Progenitor cell of endocrine pancreas (in vitro differentiated cells): Measurements from ENCODE around the gene SELENOI. TPM values are rescaled to one million over a fixed set of nuclear protein-coding genes. Genes with fewer than 3 reads are reported as not detected.

ENCODE experiments used
- DNase-seq: peaks from one replicate; pipeline ENCODE4 v3.0.0; 2021; ENCODE audit warnings: low spot score; ENCODE audit not compliant: unreplicated experiment
- H3K27ac Mint-ChIP-seq: 2 replicates; pipeline ENCODE4 v1.8.0; 2021; ENCODE audit warnings: mild to moderate bottlenecking, moderate library complexity, mixed read lengths
- H3K27me3 Mint-ChIP-seq: 2 replicates; pipeline ENCODE4 v1.8.0; 2021; ENCODE audit warnings: mixed read lengths
- H3K36me3 Mint-ChIP-seq: 2 replicates; pipeline ENCODE4 v1.8.0; 2022; ENCODE audit warnings: mixed read lengths; ENCODE audit not compliant: insufficient read depth
- H3K4me1 Mint-ChIP-seq: 2 replicates; pipeline ENCODE4 v1.8.0; 2021; ENCODE audit warnings: low read depth, mixed read lengths
- H3K4me3 Mint-ChIP-seq: 2 replicates; pipeline ENCODE4 v1.8.0; 2021; ENCODE audit warnings: low read depth, mild to moderate bottlenecking, moderate library complexity, mixed read lengths
- H3K9me3 Mint-ChIP-seq: 2 replicates; pipeline ENCODE4 v1.8.0; 2021; ENCODE audit warnings: low read depth, mixed read lengths
- CTCF ChIP-seq: fragments of 200-600 bp; sonication (generic); IDR thresholded peaks from one replicate; pipeline ENCODE4 v1.5.0; 2021; ENCODE audit warnings: antibody characterized with exemption, mild to moderate bottlenecking; ENCODE audit not compliant: unreplicated experiment
- total RNA-seq: library from RNA; stranded (reverse); gene quantifications from 2 replicates; pipeline ENCODE4 v1.2.1, GENCODE V29; 2021

Gene SELENOI
- total RNA-seq, 1 donor from 2014 or later, result 46.2 TPM

DNA sequence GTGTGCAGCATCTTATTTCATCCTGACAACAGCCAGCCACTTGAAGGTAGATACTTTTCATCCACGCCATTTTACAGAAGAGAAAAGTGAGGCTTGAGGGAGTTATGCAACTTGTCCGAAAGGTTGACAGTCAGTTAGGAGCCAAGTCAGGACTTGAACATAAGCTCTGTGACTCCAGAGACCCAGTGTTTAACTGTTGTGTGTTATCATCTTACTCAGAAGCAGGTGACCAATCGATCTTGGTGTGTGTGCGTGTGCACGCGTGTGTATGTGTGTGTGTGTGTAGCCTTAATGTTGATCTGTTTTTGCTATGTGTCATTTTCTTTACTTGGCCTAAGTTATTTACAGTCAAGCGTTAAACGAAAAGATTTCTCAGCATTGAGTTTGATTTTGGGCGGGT lies 77.8 kb downstream of the SELENOI start:
- Mint-ChIP-seq H3K4me3 (no peak overlapping the region), H3K27ac (peak overlapping the region; percentile 3), H3K9me3 (no peaks in the 10 kb centered on the region), H3K36me3 (no peaks in the 10 kb centered on the region), H3K27me3 (peaks cover 5% of the 10 kb centered on the region), H3K4me1 (peaks cover 3% of the 10 kb centered on the region)
- DNase-seq, result no peak
- no peak for TF ChIP-seq CTCF

- no peak for DNase-seq
- no peaks in the 10 kb centered on the region for H3K36me3 Mint-ChIP-seq
- H3K27me3 Mint-ChIP-seq, result peaks cover 5% of the 10 kb centered on the region
- H3K4me1 Mint-ChIP-seq, result peaks cover 3% of the 10 kb centered on the region
- TF ChIP-seq CTCF, result no peak
- peak overlapping the region; percentile 3 for H3K27ac Mint-ChIP-seq
- H3K4me3 Mint-ChIP-seq, result no peak overlapping the region
- no peaks in the 10 kb centered on the region for H3K9me3 Mint-ChIP-seq
Observed at GRCh38 chr2:26424221-26424620, 78.3 kb downstream of the SELENOI start.

DNA sequence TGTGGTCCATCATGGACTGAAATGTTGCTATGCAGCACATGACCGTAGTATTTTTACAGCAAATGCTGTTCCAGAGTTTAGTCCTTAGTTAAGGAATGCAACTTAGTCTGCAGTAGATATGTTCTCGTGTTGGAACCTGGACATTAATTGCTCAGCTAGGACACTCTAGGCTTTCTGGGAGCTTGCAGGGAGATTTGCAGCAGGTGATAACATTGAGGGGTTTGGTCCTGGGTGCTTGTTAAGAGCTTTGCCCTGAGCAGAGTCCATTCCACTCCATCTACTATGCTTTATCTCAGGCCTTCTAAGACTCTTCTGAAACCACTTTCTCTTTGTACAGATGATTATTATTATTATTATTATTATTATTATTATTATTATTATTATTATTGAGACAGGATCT lies 82.9 kb downstream of the SELENOI start:
- TF ChIP-seq CTCF, result no peak

DNA sequence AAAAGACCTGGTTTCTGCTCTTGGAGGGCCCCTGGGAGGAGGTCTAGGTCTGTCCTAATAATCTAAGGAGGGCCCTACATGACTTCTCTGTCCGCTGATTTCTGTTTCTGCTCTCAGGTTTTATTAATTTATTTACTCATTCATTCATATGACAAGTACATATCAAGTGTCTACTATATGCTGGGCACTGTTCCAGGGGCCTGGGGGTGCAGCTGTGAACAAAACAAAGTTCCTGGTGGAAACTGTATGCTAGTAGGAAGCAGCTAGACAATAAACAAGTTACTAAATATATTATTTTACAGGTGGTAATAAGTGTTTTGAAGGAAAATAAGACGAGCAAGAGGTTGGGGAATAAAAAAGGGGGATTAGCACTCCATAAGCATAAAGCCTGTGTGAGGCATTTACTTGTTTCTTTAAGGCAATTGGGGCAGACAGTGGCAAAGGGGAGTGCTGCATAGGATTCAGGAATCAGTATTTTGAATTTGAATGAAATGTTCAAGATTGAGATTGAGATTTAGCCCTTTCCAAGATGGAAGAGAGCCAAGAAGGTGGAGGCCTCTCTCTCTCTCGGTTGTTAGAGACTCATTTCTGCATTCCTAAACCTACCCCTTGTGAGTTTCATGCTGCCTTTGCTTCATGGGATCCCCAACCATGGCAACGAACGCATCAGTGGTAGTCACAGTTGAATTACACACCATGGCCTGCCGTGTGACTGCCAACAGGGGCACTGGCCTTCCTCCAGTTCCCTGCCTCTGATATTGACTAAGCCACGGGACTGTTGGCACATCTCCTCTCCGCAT lies 84.0 kb downstream of the SELENOI start:
- DNase-seq, result no peak
- no peaks in the 10 kb centered on the region for H3K36me3 Mint-ChIP-seq
- H3K27ac Mint-ChIP-seq, result no peak overlapping the region
- no peaks in the 10 kb centered on the region for H3K9me3 Mint-ChIP-seq
- peaks cover 27% of the 10 kb centered on the region for H3K27me3 Mint-ChIP-seq
- no peak overlapping the region for H3K4me3 Mint-ChIP-seq
- no peak for TF ChIP-seq CTCF
- no peaks in the 10 kb centered on the region for H3K4me1 Mint-ChIP-seq

More for the DNA sequence above, 82.9 kb downstream of the SELENOI start:
- Mint-ChIP-seq H3K4me1 (peaks cover 3% of the 10 kb centered on the region), H3K27me3 (peaks cover 29% of the 10 kb centered on the region), H3K27ac (no peak overlapping the region), H3K4me3 (no peak overlapping the region), H3K9me3 (no peaks in the 10 kb centered on the region), H3K36me3 (no peaks in the 10 kb centered on the region)
- DNase-seq, result no peak

- H3K9me3 Mint-ChIP-seq, result no peaks in the 10 kb centered on the region
- no peak overlapping the region for H3K4me3 Mint-ChIP-seq
- no peaks in the 10 kb centered on the region for H3K36me3 Mint-ChIP-seq
- no peak for DNase-seq
- no peaks in the 10 kb centered on the region for H3K4me1 Mint-ChIP-seq
- no peak overlapping the region for H3K27ac Mint-ChIP-seq
- H3K27me3 Mint-ChIP-seq, result peaks cover 27% of the 10 kb centered on the region
- no peak for TF ChIP-seq CTCF
Observed at GRCh38 chr2:26430826-26431225, 84.9 kb downstream of the SELENOI start.
